MCF 10A (cell line): ENCODE measurements around the gene NTM. TPM values are rescaled to one million over a fixed set of nuclear protein-coding genes. Genes with fewer than 3 reads are reported as not detected.
A peak's percentile ranks its signal among the peaks of the same experiment; 100 is the strongest.

Source experiments
- BruUV-seq: library from RNA; stranded (reverse); fragments of 400-500 nt; replicated peaks from 2 replicates; lab custom pipeline; 2021; lab: Mats Ljungman, UMichigan
- CTCF ChIA-PET: fragments of 300-600 bp; sonication (Branson Sonifier 250); formaldehyde crosslinking; extraction: SDS; loops from one replicate; lab custom pipeline; 2021; ENCODE audit warnings: antibody characterized with exemption, inconsistent platforms; lab: Yijun Ruan, JAX
- POLR2A ChIA-PET: fragments of 300-600, 350-650 bp; sonication (Branson Sonifier 250); formaldehyde crosslinking; extraction: SDS; loops from one replicate; lab custom pipeline; 2020; ENCODE audit warnings: antibody characterized with exemption, inconsistent platforms; lab: Yijun Ruan, JAX
- DNase-seq: peaks from one replicate; pipeline ENCODE4 v3.0.0-alpha.2; 2018; ENCODE audit not compliant: unreplicated experiment
- H3K27ac Mint-ChIP-seq: one replicate; pipeline ENCODE4 v1.8.0; 2022; ENCODE audit warnings: mild to moderate bottlenecking, low read depth, mixed read lengths; ENCODE audit not compliant: unreplicated experiment
- H3K27me3 Mint-ChIP-seq: one replicate; pipeline ENCODE4 v1.8.0; 2022; ENCODE audit warnings: mixed read lengths; ENCODE audit not compliant: insufficient read depth, unreplicated experiment
- H3K36me3 Mint-ChIP-seq: one replicate; pipeline ENCODE4 v1.8.0; 2022; ENCODE audit warnings: mild to moderate bottlenecking, moderate library complexity, mixed read lengths; ENCODE audit not compliant: insufficient read depth, unreplicated experiment
- H3K4me1 Mint-ChIP-seq: one replicate; pipeline ENCODE4 v1.8.0; 2022; ENCODE audit warnings: mixed read lengths; ENCODE audit not compliant: insufficient read depth, unreplicated experiment
- H3K4me3 Mint-ChIP-seq: one replicate; pipeline ENCODE4 v1.8.0; 2022; ENCODE audit warnings: mild to moderate bottlenecking, moderate library complexity, mixed read lengths; ENCODE audit not compliant: unreplicated experiment
- H3K9me3 Mint-ChIP-seq: one replicate; pipeline ENCODE4 v1.8.0; 2022; ENCODE audit warnings: mixed read lengths; ENCODE audit not compliant: unreplicated experiment
- intact Hi-C: fragments of 100-400 bp; cut with micrococcal nuclease; formaldehyde crosslinking; loops from 2 replicates; pipeline ENCODE4 v1.14.1; 2022
- total RNA-seq: library from RNA; stranded (reverse); gene quantifications from 2 replicates; pipeline ENCODE4 v1.2.3, GENCODE V29; 2022
- TF ChIP-seq, protein P1 (sequence below): fragments of 200-600 bp; IDR thresholded peaks from one replicate; pipeline ENCODE4 v1.8.0; 2022; ENCODE audit warnings: antibody characterized with exemption, mild to moderate bottlenecking; ENCODE audit not compliant: unreplicated experiment

Gene NTM
- total RNA-seq, 1 experiment from 2014 or later = not detected

DNA sequence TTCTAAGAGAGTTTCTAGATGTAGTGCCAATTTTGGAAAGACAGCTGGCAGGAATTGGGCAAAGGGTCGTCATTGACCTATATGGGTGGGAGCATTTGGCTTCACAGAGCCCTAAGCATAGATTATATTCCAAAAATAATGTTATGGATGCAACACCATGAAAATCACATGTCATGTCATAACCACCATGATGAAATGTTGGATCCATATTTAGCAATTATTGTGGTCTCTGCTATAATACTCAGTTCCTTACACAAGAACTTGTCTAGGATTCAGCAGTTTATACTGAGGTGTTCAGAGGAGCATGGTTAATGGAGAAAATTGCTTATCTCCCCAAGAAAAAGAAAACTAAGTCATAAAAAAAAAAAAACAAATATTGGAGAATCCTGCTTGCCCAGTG, 31.6 kb downstream of the NTM start:
- TF ChIP-seq, protein P1, sequence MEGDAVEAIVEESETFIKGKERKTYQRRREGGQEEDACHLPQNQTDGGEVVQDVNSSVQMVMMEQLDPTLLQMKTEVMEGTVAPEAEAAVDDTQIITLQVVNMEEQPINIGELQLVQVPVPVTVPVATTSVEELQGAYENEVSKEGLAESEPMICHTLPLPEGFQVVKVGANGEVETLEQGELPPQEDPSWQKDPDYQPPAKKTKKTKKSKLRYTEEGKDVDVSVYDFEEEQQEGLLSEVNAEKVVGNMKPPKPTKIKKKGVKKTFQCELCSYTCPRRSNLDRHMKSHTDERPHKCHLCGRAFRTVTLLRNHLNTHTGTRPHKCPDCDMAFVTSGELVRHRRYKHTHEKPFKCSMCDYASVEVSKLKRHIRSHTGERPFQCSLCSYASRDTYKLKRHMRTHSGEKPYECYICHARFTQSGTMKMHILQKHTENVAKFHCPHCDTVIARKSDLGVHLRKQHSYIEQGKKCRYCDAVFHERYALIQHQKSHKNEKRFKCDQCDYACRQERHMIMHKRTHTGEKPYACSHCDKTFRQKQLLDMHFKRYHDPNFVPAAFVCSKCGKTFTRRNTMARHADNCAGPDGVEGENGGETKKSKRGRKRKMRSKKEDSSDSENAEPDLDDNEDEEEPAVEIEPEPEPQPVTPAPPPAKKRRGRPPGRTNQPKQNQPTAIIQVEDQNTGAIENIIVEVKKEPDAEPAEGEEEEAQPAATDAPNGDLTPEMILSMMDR = no peak
- POLR2A ChIA-PET = no interaction called here
- peaks cover under 1% of the 10 kb centered on the region for H3K9me3 Mint-ChIP-seq
- no peak for DNase-seq
- intact Hi-C loops = no loop called here
- BruUV-seq = no TSS peak
- H3K4me1 Mint-ChIP-seq = no peaks in the 10 kb centered on the region
- H3K36me3 Mint-ChIP-seq = no peaks in the 10 kb centered on the region
- H3K27me3 Mint-ChIP-seq = no peaks in the 10 kb centered on the region
- no peak overlapping the region for H3K4me3 Mint-ChIP-seq
- CTCF ChIA-PET = no interaction called here
- H3K27ac Mint-ChIP-seq = no peak overlapping the region

DNA sequence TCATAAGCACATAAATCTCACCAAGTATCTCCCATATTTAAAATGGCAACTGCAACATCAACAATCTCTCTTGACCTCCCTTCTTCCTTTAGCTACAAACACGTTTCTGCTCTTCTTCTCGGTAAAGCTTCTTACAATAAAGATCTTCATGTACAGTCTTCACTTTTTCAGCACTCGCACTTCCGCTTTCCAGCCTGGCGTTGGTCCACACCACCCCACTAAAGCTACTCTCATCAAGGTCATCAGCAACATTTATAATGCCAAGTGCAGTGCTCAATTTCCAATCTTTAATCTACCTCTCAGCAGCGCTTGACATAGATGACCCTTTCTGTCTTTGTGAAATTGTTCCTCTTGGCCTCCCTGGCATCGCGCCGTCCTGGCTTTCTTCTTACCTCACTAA, 33.6 kb downstream of the NTM start:
- POLR2A ChIA-PET = no interaction called here
- H3K27ac Mint-ChIP-seq = no peak overlapping the region
- TF ChIP-seq, protein P1 = no peak
- H3K9me3 Mint-ChIP-seq = peaks cover 6% of the 10 kb centered on the region
- H3K36me3 Mint-ChIP-seq = no peaks in the 10 kb centered on the region
- no TSS peak for BruUV-seq
- H3K4me3 Mint-ChIP-seq = no peak overlapping the region
- no peaks in the 10 kb centered on the region for H3K4me1 Mint-ChIP-seq
- H3K27me3 Mint-ChIP-seq = no peaks in the 10 kb centered on the region
- CTCF ChIA-PET = no interaction called here
- intact Hi-C loops = no loop called here
- DNase-seq = no peak

DNA sequence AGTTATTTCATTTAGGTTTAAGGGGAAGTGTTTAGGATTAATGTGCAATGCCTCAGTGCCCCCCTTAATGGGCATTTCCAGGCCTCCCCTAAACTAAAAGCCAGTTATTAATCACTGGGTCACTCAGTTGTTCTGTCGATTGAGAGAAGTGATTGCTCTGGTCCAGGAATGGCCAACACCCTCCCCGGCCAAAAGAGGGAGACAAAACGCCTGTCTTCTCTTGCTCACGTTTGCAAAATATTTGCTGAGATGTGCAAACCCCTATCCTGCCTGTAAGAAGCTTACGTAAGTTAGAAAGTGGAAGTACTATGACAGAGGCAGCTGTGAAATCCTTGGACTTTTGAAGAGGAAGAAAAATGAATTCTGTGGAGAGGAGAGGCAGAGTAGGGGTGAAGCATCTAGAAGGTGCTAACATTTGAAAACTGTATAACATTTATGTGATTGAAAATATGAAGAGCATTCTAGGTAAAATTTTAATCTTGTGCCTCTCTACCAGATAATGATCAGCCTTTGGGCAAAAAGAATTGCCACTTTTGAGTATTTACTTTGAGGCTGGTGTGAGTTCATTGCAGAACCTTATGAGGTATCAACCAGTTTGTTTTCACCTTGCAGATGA, 37.7 kb downstream of the NTM start:
- TF ChIP-seq, protein P1 = peak; percentile 28
- ChIA-PET POLR2A (no interaction called here), CTCF (no interaction called here)
- no peaks in the 10 kb centered on the region for H3K27me3 Mint-ChIP-seq
- H3K4me3 Mint-ChIP-seq = no peak overlapping the region
- H3K9me3 Mint-ChIP-seq = peaks cover 6% of the 10 kb centered on the region
- H3K27ac Mint-ChIP-seq = no peak overlapping the region
- BruUV-seq = no TSS peak
- no peak for DNase-seq
- intact Hi-C loops = loop anchor here (1.0 to 5.0 kb wide), 3 partner anchors 103 to 346 kb away; no protein-coding TSS in a partner anchor
- no peaks in the 10 kb centered on the region for H3K36me3 Mint-ChIP-seq
- no peaks in the 10 kb centered on the region for H3K4me1 Mint-ChIP-seq

DNA sequence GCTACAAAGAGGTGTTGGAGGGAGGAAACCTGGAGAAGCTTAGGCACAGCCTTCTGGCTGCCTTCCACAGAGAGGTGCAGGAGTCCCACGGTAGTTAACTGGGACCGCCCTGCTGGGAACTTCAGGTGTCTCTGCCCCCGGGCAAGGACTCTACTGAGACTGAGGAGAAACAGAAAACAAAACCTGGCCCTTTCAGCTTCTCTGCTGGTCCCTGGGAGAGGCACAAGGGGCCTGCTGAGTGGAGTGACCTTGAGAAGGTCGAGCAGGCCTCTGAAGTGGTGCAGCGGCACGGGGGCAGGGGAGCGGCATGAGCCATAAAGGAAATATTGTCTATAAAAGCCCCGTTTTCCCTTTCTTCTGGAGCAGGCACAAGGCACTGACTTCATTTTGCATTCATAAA, 38.9 kb downstream of the NTM start:
- no TSS peak for BruUV-seq
- no peaks in the 10 kb centered on the region for H3K36me3 Mint-ChIP-seq
- no peaks in the 10 kb centered on the region for H3K4me1 Mint-ChIP-seq
- no peaks in the 10 kb centered on the region for H3K27me3 Mint-ChIP-seq
- H3K27ac Mint-ChIP-seq = no peak overlapping the region
- DNase-seq = no peak
- CTCF ChIA-PET = interaction anchor here (0.5 kb wide), 1 partner anchor 51 kb away, joined by 3 read pairs; no protein-coding TSS in a partner anchor
- POLR2A ChIA-PET = no interaction called here
- TF ChIP-seq, protein P1 = no peak
- H3K4me3 Mint-ChIP-seq = no peak overlapping the region
- peaks cover 6% of the 10 kb centered on the region for H3K9me3 Mint-ChIP-seq
- intact Hi-C loops = loop anchor here (5.0 kb wide), 2 partner anchors 263 to 347 kb away; no protein-coding TSS in a partner anchor
